Activated T-helper 9 cell treated with anti-CD3 and anti-CD28 coated beads, Interleukin-2, amount 50 U/mL, for 16 hours (primary cell): Measurements from ENCODE around the gene DEFB121.

ENCODE experiments used
- DNase-seq: peaks from one replicate; pipeline ENCODE4 v3.0.0-alpha.2; 2020; ENCODE audit warnings: low read depth

The DEFB121 gene

DNA sequence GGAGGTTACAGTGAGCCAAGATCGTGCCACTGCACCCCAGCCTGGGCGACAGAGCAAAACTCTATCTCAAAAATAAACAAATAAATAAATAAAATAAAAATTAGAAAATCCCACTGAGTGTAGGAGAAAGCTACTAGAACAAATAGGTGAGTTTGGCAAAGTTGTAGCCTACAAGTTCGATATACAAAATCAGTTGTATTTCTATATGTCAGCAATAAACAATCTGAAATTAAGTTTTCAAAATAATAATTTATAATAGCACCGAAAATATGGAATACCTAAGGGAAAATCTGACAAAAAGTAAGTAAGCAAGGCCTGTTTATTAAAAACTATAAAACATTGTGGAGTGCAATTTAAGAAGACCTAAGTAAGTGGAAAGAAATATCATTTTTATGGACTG lies 42.7 kb downstream of the DEFB121 start:
- DNase-seq: no peak

DNA sequence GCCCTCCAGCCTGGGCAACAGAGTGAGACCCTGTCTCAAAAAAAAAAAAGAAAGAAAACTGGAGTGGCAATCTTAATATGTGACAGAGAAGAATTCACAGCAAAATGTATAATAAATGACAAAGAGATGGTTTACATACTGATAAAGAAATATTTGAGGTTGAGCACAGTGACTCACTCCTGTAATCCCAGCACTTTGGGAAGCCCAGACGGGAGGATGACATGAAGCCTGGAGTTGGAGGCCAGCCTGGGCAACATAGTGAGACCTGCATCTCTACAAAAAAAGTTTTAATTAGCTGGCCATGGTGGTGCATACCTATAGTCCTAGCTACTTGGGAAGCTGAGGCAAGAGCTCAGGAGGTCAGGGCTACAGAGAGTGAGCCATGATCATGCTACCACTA lies 50.0 kb downstream of the DEFB121 start:
- no peak for DNase-seq
